Nephron (organoid): ENCODE measurements around the gene ATP11A.
A peak's percentile ranks its signal among the peaks of the same experiment; 100 is the strongest.

Experiments used
- H3K27ac Mint-ChIP-seq, 3 experiments: 2 replicates each; pipeline ENCODE4 v1.8.0; 2020; ENCODE audit warnings: mixed read lengths in 3 of 3, mild to moderate bottlenecking in 2 of 3, moderate library complexity in 1 of 3
- H3K27me3 Mint-ChIP-seq: 2 replicates; pipeline ENCODE4 v1.8.0; 2021; ENCODE audit warnings: low read depth, mild to moderate bottlenecking, moderate library complexity, mixed read lengths
- H3K36me3 Mint-ChIP-seq: 2 replicates; pipeline ENCODE4 v1.8.0; 2020; ENCODE audit warnings: low read depth, mixed read lengths
- H3K4me1 Mint-ChIP-seq: 2 replicates; pipeline ENCODE4 v1.8.0; 2020; ENCODE audit warnings: mixed read lengths
- H3K4me3 Mint-ChIP-seq, 3 experiments: 2 replicates each; pipeline ENCODE4 v1.8.0; 2020; ENCODE audit warnings: mild to moderate bottlenecking in 3 of 3, mixed read lengths in 3 of 3, moderate library complexity in 2 of 3
- H3K9me3 Mint-ChIP-seq: 2 replicates; pipeline ENCODE4 v1.8.0; 2020; ENCODE audit warnings: mixed read lengths
- TF ChIP-seq, protein P1 (sequence below), 3 experiments: fragments of 200-600 bp; sonication (generic); IDR thresholded peaks; one replicate each; pipeline ENCODE4 v1.5.0; 2021; ENCODE audit warnings: antibody characterized with exemption in 3 of 3; ENCODE audit not compliant: unreplicated experiment in 3 of 3

Gene ATP11A

DNA sequence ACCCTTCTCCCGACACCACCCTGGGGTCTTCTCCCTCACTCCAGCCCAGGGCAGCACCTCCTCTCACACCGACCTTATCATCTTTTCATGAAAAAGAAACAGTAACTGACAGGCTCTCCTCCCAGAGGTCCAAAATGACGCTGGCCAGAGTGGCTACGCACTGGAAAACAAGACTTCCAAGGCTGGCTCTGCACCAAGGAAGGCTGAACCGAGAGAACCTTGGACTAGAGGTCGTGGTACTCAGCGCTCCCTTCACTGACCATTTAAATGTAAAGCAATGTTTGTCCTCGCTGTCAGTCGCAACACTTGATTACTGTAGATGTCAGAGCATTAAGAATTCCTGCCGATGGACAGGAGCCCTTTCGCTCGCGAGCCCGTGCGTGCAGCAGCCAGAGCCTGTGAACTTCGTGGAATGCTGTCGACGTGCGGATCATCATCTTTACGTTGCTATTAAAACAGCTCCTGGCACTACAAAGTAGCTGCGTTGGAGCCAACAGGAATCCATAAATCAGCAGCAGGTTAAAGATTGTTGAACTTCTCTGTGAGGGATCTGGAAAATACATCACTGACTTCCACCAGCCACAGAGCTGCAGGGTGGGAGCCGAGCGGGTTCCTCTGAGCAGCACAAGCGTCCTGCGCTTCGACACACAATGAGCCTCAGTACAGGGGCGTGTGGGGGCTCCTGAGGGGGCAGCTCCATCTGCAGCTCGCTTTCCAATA is 153.7 kb downstream of the ATP11A start:
- peaks cover 7% of the 10 kb centered on the region for H3K9me3 Mint-ChIP-seq
- H3K36me3 Mint-ChIP-seq = peaks cover 43% of the 10 kb centered on the region
- H3K4me3 Mint-ChIP-seq = peak overlapping the region in 1 of 3 experiments; percentile 26
- TF ChIP-seq, protein P1, sequence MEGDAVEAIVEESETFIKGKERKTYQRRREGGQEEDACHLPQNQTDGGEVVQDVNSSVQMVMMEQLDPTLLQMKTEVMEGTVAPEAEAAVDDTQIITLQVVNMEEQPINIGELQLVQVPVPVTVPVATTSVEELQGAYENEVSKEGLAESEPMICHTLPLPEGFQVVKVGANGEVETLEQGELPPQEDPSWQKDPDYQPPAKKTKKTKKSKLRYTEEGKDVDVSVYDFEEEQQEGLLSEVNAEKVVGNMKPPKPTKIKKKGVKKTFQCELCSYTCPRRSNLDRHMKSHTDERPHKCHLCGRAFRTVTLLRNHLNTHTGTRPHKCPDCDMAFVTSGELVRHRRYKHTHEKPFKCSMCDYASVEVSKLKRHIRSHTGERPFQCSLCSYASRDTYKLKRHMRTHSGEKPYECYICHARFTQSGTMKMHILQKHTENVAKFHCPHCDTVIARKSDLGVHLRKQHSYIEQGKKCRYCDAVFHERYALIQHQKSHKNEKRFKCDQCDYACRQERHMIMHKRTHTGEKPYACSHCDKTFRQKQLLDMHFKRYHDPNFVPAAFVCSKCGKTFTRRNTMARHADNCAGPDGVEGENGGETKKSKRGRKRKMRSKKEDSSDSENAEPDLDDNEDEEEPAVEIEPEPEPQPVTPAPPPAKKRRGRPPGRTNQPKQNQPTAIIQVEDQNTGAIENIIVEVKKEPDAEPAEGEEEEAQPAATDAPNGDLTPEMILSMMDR (IDR thresholded peaks at IDR 0.05; ENCODE audit: unreplicated experiment in 3 of 3) = no peak
- peaks cover 15% of the 10 kb centered on the region for H3K27me3 Mint-ChIP-seq
- peak overlapping the region in 2 of 3 experiments; percentile 26 to 38 for H3K27ac Mint-ChIP-seq
- H3K4me1 Mint-ChIP-seq = peaks cover 42% of the 10 kb centered on the region

DNA sequence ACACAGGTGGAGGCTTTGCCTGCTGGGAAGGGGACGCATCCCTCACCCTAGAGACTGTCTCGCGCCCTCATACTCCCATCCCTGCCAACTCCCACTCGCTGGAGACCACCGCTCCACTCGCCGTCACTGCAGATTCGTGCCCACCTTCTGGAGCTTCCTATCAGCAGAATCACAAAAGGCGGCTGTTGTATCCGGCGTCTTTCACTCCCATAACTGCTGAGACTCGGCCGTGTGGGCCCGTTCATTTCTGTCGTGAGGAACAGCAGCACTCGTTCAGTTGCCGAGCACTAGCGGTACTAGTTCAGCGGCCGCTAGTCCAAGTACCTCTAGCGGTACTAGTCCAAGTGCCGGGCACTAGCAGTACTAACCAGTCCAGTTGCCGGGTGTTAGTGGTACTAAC is 154.6 kb downstream of the ATP11A start:
- peaks cover 41% of the 10 kb centered on the region for H3K36me3 Mint-ChIP-seq
- peaks cover 7% of the 10 kb centered on the region for H3K9me3 Mint-ChIP-seq
- H3K27me3 Mint-ChIP-seq = peaks cover 11% of the 10 kb centered on the region
- H3K4me3 Mint-ChIP-seq = peak overlapping the region in 1 of 3 experiments; percentile 13
- peak overlapping the region in 1 of 3 experiments; percentile 38 for H3K27ac Mint-ChIP-seq
- H3K4me1 Mint-ChIP-seq = peaks cover 36% of the 10 kb centered on the region
- TF ChIP-seq, protein P1 (IDR thresholded peaks at IDR 0.05; ENCODE audit: unreplicated experiment in 3 of 3) = no peak

DNA sequence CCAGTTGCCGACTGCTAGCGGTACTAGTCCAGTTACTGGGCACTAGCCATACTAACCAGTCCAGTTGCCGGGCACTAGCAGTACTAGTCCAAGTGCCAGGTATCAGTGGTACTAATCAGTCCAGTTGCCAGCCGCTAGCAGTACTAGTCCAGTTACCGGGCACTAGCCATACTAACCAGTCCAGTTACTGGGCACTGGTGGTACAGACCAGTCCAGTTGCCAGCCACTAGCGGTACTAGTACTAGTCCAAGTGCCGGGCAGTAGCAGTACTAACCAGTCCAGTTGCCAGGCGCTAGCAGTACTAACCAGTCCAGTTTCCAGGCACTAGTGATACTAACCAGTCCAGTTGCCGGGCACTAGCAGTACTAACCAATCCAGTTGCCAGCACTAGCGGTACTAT is 155.0 kb downstream of the ATP11A start:
- Mint-ChIP-seq H3K4me1 (peaks cover 37% of the 10 kb centered on the region), H3K4me3 (no peak overlapping the region), H3K27ac (no peak overlapping the region), H3K9me3 (peaks cover 11% of the 10 kb centered on the region), H3K27me3 (peaks cover 13% of the 10 kb centered on the region), H3K36me3 (peaks cover 43% of the 10 kb centered on the region)
- TF ChIP-seq, protein P1 (IDR thresholded peaks at IDR 0.05; ENCODE audit: unreplicated experiment in 3 of 3) = no peak

DNA sequence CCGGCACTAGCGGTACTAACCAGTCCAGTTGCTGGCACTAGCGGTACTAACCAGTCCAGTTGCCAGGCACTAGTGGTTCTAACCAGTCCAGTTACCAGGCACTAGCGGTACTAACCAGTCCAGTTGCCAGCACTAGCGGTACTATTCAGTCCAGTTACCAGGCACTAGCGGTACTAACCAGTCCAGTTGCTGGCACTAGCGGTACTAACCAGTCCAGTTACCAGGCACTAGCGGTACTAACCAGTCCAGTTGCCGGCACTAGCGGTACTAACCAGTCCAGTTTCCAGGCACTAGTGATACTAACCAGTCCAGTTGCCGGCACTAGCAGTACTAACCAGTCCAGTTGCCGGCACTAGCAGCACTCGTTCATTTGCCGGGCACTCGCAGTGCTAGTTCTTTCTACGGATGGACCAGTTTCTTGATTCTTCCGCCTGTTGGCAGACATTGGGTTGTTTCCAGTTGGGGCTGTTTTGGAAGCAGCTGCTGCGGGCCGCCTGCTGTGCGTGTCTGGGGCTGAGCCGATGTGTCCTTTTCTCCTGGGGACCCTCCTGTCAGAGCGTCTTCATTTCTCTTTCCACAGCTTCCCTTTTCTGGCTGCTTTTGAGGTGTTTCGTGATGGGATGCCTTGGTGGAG is 155.8 kb downstream of the ATP11A start:
- Mint-ChIP-seq H3K9me3 (peaks cover 14% of the 10 kb centered on the region), H3K4me1 (peaks cover 39% of the 10 kb centered on the region), H3K27me3 (peaks cover 11% of the 10 kb centered on the region), H3K4me3 (no peak overlapping the region), H3K36me3 (peaks cover 50% of the 10 kb centered on the region), H3K27ac (peak overlapping the region in 1 of 3 experiments; percentile 10)
- TF ChIP-seq, protein P1 (IDR thresholded peaks at IDR 0.05; ENCODE audit: unreplicated experiment in 3 of 3) = no peak

DNA sequence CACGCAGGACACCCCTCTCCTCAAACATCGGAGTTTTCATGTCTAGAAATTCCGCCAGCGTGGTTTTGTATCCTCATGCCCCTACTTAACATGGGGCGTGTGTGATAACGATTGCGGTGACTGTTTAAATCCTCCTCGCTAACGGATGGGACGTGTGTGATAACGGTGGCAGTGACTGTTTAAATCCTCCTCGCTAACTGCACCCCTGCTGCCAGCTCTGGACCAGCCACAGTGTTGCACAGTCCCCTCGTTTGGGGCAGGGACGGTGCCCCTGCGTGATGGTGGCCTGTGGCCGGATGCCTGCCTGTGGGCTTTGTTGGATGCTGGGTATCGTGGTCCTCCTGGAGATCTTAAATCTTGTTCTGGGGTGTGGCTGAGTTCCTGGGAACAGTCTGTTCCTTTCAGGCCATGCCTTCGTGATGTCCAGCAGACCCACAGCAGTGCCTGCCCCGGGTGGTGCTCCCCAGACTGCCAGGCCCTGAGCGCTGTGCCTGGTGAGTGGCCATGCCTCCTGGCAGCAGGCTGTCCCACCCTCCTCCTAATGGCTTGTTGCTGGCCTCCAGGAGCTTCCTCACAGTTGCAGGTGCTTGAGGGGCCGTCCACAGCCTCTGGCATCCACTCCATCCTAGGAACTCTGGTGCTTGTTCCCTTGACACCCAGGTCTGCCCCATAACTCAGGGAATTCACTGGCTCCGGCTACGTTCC is 156.7 kb downstream of the ATP11A start:
- peaks cover 39% of the 10 kb centered on the region for H3K4me1 Mint-ChIP-seq
- TF ChIP-seq, protein P1 (IDR thresholded peaks at IDR 0.05; ENCODE audit: unreplicated experiment in 3 of 3) = no peak
- peaks cover 11% of the 10 kb centered on the region for H3K27me3 Mint-ChIP-seq
- no peak overlapping the region for H3K4me3 Mint-ChIP-seq
- H3K9me3 Mint-ChIP-seq = peaks cover 14% of the 10 kb centered on the region
- H3K27ac Mint-ChIP-seq = peak overlapping the region in 1 of 3 experiments; percentile 10
- peaks cover 59% of the 10 kb centered on the region for H3K36me3 Mint-ChIP-seq
